IMR-90 (cell line): ENCODE data around the gene CTBP2. TPM values are rescaled to one million over a fixed set of nuclear protein-coding genes. Genes with fewer than 3 reads are reported as not detected.

Experiments used
- ATAC-seq: fragments of 200-7000 bp; cut with Tn5 transposase; 2 replicates; pipeline ENCODE4 v1.9.1; 2020; ENCODE audit warnings: low read depth, mild to moderate bottlenecking, moderate library complexity
- BruUV-seq: library from RNA; stranded (reverse); fragments of 400-500 nt; replicated peaks from 2 replicates; lab custom pipeline; 2021; lab: Mats Ljungman, UMichigan
- CTCF ChIA-PET: fragments of 300-600 bp; formaldehyde crosslinking; extraction: SDS; loops from one replicate; lab custom pipeline; 2021; ENCODE audit warnings: antibody characterized with exemption; lab: Yijun Ruan, JAX
- POLR2A ChIA-PET: fragments of 300-600 bp; sonication (Branson Sonifier 250); formaldehyde crosslinking; loops from one replicate; lab custom pipeline; 2022; ENCODE audit warnings: antibody characterized with exemption; ENCODE audit not compliant: unreplicated experiment; lab: Charles Lee
- DNase-seq: peaks from one replicate; pipeline ENCODE4 v3.0.0; 2013
- H2AFZ ChIP-seq: replicated peaks from 2 replicates; pipeline ENCODE3; 2013; ENCODE audit warnings: low read length, mild to moderate bottlenecking; ENCODE audit not compliant: poor library complexity
- H2AK5ac ChIP-seq: 2 replicates; pipeline ENCODE4 v1.6.1; 2013; ENCODE audit warnings: low read depth, low read length, inconsistent platforms
- H2AK9ac ChIP-seq: replicated peaks from 2 replicates; pipeline ENCODE3; 2013; ENCODE audit warnings: mild to moderate bottlenecking, low read depth, low read length, moderate library complexity; ENCODE audit not compliant: poor library complexity
- H2BK120ac ChIP-seq: 2 replicates; pipeline ENCODE4 v1.6.1; 2013; ENCODE audit warnings: low read depth, low read length, inconsistent platforms
- H2BK15ac ChIP-seq: 3 replicates; pipeline ENCODE4 v1.6.1; 2013; ENCODE audit warnings: low read depth, low read length, inconsistent platforms
- H2BK20ac ChIP-seq: 2 replicates; pipeline ENCODE4 v1.6.1; 2013; ENCODE audit warnings: low read depth, mild to moderate bottlenecking, inconsistent platforms, low read length, moderate library complexity
- H2BK5ac ChIP-seq: 2 replicates; pipeline ENCODE4 v1.6.1; 2013; ENCODE audit warnings: mild to moderate bottlenecking, low read depth, low read length, inconsistent platforms; ENCODE audit not compliant: poor library complexity, severe bottlenecking
- H3K14ac ChIP-seq: replicated peaks from 2 replicates; pipeline ENCODE4 v1.6.1; 2013; ENCODE audit warnings: low read depth, low read length, inconsistent platforms
- H3K18ac ChIP-seq: 2 replicates; pipeline ENCODE4 v1.6.1; 2013; ENCODE audit warnings: low read depth, low read length, control low read depth
- H3K23ac ChIP-seq: 2 replicates; pipeline ENCODE4 v1.6.1; 2013; ENCODE audit warnings: low read depth, low read length, inconsistent platforms
- H3K27ac ChIP-seq: 2 replicates; pipeline ENCODE4 v1.5.1; 2013; ENCODE audit warnings: mild to moderate bottlenecking, control low read depth, low read length; ENCODE audit not compliant: insufficient read depth
- H3K27me3 ChIP-seq: 2 replicates; pipeline ENCODE4 v1.6.1; 2013; ENCODE audit warnings: low read length; ENCODE audit not compliant: control insufficient read depth, insufficient read depth
- H3K36me3 ChIP-seq: 2 replicates; pipeline ENCODE4 v1.6.1; 2013; ENCODE audit warnings: low read length, mixed read lengths; ENCODE audit not compliant: control insufficient read depth, insufficient read depth
- H3K4ac ChIP-seq: 2 replicates; pipeline ENCODE4 v1.6.1; 2013; ENCODE audit warnings: low read depth, low read length, inconsistent platforms
- H3K4me1 ChIP-seq: 2 replicates; pipeline ENCODE4 v1.6.1; 2013; ENCODE audit warnings: low read length, mixed read lengths; ENCODE audit not compliant: control insufficient read depth, insufficient read depth
- H3K4me2 ChIP-seq: 2 replicates; pipeline ENCODE4 v1.6.1; 2013; ENCODE audit warnings: low read depth, mild to moderate bottlenecking, control low read depth, low read length, moderate library complexity
- H3K4me3 ChIP-seq: 2 replicates; pipeline ENCODE4 v1.5.1; 2013; ENCODE audit warnings: low read depth, mild to moderate bottlenecking, control low read depth, low read length, moderate library complexity; ENCODE audit not compliant: insufficient read depth
- H3K56ac ChIP-seq: 2 replicates; pipeline ENCODE4 v1.6.1; 2013; ENCODE audit warnings: low read length, inconsistent platforms; ENCODE audit not compliant: insufficient read depth; ENCODE audit errors: extremely low read depth
- H3K79me1 ChIP-seq, 2 experiments: 2 replicates each; pipeline ENCODE4 v1.6.1; 2013; ENCODE audit warnings: low read length in 2 of 2, inconsistent platforms in 1 of 2, low read depth in 1 of 2
- H3K9ac ChIP-seq: 2 replicates; pipeline ENCODE4 v1.6.1; 2013; ENCODE audit warnings: low read depth, low read length, control low read depth
- H3K9me1 ChIP-seq: 2 replicates; pipeline ENCODE4 v1.6.1; 2013; ENCODE audit warnings: low read length, inconsistent platforms; ENCODE audit not compliant: insufficient read depth
- H3K9me3 ChIP-seq: 2 replicates; pipeline ENCODE4 v1.6.1; 2013; ENCODE audit warnings: low read length; ENCODE audit not compliant: control insufficient read depth, insufficient read depth
- H4K20me1 ChIP-seq: 2 replicates; pipeline ENCODE4 v1.6.1; 2013; ENCODE audit warnings: low read length, inconsistent platforms; ENCODE audit not compliant: insufficient read depth
- H4K5ac ChIP-seq: 2 replicates; pipeline ENCODE4 v1.6.1; 2013; ENCODE audit warnings: mild to moderate bottlenecking, low read depth, low read length, control low read depth
- H4K8ac ChIP-seq, 2 experiments: 2 replicates each; pipeline ENCODE4 v1.6.1; 2013; ENCODE audit warnings: low read depth in 2 of 2, low read length in 2 of 2, control low read depth in 1 of 2, inconsistent platforms in 1 of 2
- H4K91ac ChIP-seq: 2 replicates; pipeline ENCODE4 v1.6.1; 2013; ENCODE audit warnings: low read depth, low read length, inconsistent platforms; ENCODE audit not compliant: insufficient read depth
- MAFK ChIP-seq: IDR thresholded peaks from 2 replicates; pipeline ENCODE4 v1.6.1; 2012; ENCODE audit warnings: low read depth, low read length, improper control_type of control experiment
- NFE2L2 ChIP-seq: fragments of 150-350 bp; IDR thresholded peaks from 2 replicates; pipeline ENCODE4 v1.6.1; 2016; ENCODE audit warnings: low read depth, mild to moderate bottlenecking, low read length
- RFX5 ChIP-seq: IDR thresholded peaks from 2 replicates; pipeline ENCODE4 v1.8.0; 2012; ENCODE audit warnings: low read depth, mild to moderate bottlenecking, low read length, moderate library complexity
- SMC3 ChIP-seq: fragments of 150-350 bp; IDR thresholded peaks from 2 replicates; pipeline ENCODE4 v1.6.1; 2016; ENCODE audit warnings: low read depth, mild to moderate bottlenecking, antibody characterized with exemption, low read length, moderate library complexity
- WGBS, 2 experiments: methylation state at CpG; one replicate each; pipeline versions ENCODE4 v1.1.5 to v1.1.7; 2013; ENCODE audit warnings: missing lambda C conversion rate in 2 of 2; ENCODE audit not compliant: insufficient read length in 1 of 2; ENCODE audit errors: extremely low coverage in 2 of 2; 5-methylcytosine and 5-hydroxymethylcytosine counted together
- dilution Hi-C: fragments of 300-500 bp; cut with HindIII; formaldehyde crosslinking; loops from one replicate; pipeline ENCODE4 v1.14.3; 2018; ENCODE audit warnings: low sequenced_read_pairs; ENCODE audit not compliant: unreplicated experiment
- in situ Hi-C: fragments of 300-500 bp; cut with MboI; formaldehyde crosslinking; loops from 3 replicates; pipeline ENCODE4 v1.14.3; 2019; ENCODE audit warnings: low sequenced_read_pairs, inconsistent platforms, mixed read lengths
- intact Hi-C: fragments of 100-400 bp; cut with micrococcal nuclease; formaldehyde crosslinking; loops from 2 replicates; pipeline ENCODE4 v1.10.0; 2022
- polyA plus RNA-seq, 3 experiments: library from polyadenylated mRNA; depleted of rRNA; stranded (reverse); fragments of >200 nt; gene quantifications; 2 replicates each; pipeline ENCODE4 v1.2.3, GENCODE V29; 2012; ENCODE audit warnings: low replicate concordance in 1 of 3
- total RNA-seq: library from RNA; depleted of rRNA; stranded (reverse); fragments of >200 nt; gene quantifications from 2 replicates; pipeline ENCODE4 v1.2.3, GENCODE V29; 2012

Gene CTBP2
- total and polyA plus RNA-seq, 2 of the 4 experiments (the other 2 are of a cell fraction): 81.0 to 86.6 TPM

DNA sequence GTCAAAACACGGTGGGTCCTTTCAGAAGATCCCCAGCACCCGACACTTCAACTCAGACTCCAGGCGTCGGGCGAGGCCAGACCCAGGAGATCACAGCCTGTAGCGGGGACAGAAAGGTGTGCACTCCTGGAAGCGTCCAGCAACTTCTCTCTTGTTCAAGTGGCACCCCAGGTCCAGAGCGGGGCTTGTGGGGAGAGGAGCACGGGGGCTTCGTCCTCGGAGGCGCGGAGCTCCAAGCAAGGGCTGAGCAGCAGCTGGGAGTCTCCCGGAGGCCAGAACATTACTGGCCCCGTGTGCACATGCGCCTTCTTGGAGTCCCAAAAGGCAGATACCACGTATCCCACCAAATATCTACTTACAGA lies 163.5 kb downstream of the CTBP2 start:
- Histone ChIP-seq H3K36me3 (peaks cover 69% of the 10 kb centered on the region), H3K9me1 (peaks cover 18% of the 10 kb centered on the region), H2AK5ac (no peak overlapping the region), H4K8ac (no peak overlapping the region), H2BK15ac (no peak overlapping the region), H3K27ac (no peak overlapping the region), H3K79me1 (peaks cover 18 to 66% of the 10 kb centered on the region in 2 experiments; a peak in 3 of 4 replicates), H3K23ac (no peak overlapping the region), H3K14ac (no peak overlapping the region), H4K91ac (no peak overlapping the region), H2BK120ac (no peak overlapping the region), H3K4me2 (no peak overlapping the region), H3K4ac (no peak overlapping the region), H3K4me1 (peaks cover 29% of the 10 kb centered on the region), H3K27me3 (no peaks in the 10 kb centered on the region), H3K4me3 (no peak overlapping the region), H2AK9ac (no peak overlapping the region), H3K18ac (no peak overlapping the region), H4K5ac (no peak overlapping the region), H2BK5ac (no peak overlapping the region), H2BK20ac (no peak overlapping the region), H3K9ac (no peak overlapping the region), H3K56ac (no peak overlapping the region), H4K20me1 (peaks cover 42% of the 10 kb centered on the region), H2AFZ (no peak overlapping the region), H3K9me3 (no peaks in the 10 kb centered on the region)
- TF ChIP-seq NFE2L2 (no peak), SMC3 (no peak), RFX5 (no peak), MAFK (no peak)
- no peak for DNase-seq
- BruUV-seq: no TSS peak
- in situ Hi-C loops (loop anchor here (25.0 kb wide), 1 partner anchor 460 kb away; no protein-coding TSS in a partner anchor), dilution Hi-C loops (no loop called here), intact Hi-C loops (loop anchor here (5.0 to 10.0 kb wide), 2 partner anchors 160 to 718 kb away; partner anchors contain the start of gene EDRF1)
- CTCF ChIA-PET: no interaction called here
- no peak for ATAC-seq
- POLR2A ChIA-PET: no interaction called here
- WGBS, 2 experiments: 80% methylated on average over 3 of the region's 17 CpGs; no CpG with 5 or more reads in 1 of the 2 experiments
